ENCODE data around the gene CCDC28B. TPM values are rescaled to one million over a fixed set of nuclear protein-coding genes. Genes with fewer than 3 reads are reported as not detected.

Gene CCDC28B
- total RNA-seq, 4 donors from 2014 or later: 1.2 to 4.0 (median 2.7) TPM; not detected in 1

DNA sequence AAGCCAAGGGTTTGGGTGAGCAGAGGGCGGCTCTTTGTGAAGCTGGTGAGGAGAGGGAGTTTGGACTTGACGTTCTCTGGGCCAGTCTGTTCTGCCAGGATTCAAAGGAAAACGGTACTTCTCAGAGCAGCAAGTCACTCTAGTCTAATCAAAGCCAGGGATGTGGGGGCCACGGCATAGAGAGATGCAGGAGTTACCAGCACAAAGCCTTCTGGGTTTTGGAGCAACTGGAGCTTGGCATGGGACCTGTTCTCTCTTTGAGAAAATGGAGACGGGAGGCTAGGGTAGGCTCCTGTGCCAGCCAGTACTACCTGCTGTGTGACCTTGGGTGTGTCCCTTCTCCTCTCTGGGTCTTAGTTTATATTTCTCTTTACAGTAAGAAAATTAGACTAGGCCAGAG, 18.8 kb upstream of the CCDC28B start:
- TF ChIP-seq CTCF (IDR thresholded peaks at IDR 0.05): no peak
- no peak for TF ChIP-seq POLR2A (IDR thresholded peaks at IDR 0.05)
- TF ChIP-seq POLR2AphosphoS5 (IDR thresholded peaks at IDR 0.05): no peak
- no peak for TF ChIP-seq EP300 (IDR thresholded peaks at IDR 0.05; ENCODE audit: low read depth)
- in situ Hi-C loops (cut with MboI; ENCODE audit: low pct_ligation_motif_present in 1 of 4, low pct_unique_long_range_greater_than_20kb in 1 of 4, low sequenced_read_pairs in 3 of 4): no loop called here
- Histone ChIP-seq H3K9me3 (no peaks in the 10 kb centered on the region), H3K27ac (peak overlapping the region; percentile 94 to 98 (median 96)), H3K36me3 (peaks cover 0 to 21% (median 7%) of the 10 kb centered on the region in 4 donors), H3K27me3 (no peaks in the 10 kb centered on the region), H3K4me3 (peak overlapping the region in 1 of 4 donors; percentile 82), H3K4me1 (peaks cover 12 to 53% (median 39%) of the 10 kb centered on the region in 4 donors)
- WGBS, 2 donors (ENCODE audit: low coverage in 1 of 2): 60 to 78% methylated on average over 1 to 5 of the region's 5 CpGs
- intact Hi-C loops (cut with DNase I; ENCODE audit: low total_unique reads): no loop called here
- no peak for DNase-seq

DNA sequence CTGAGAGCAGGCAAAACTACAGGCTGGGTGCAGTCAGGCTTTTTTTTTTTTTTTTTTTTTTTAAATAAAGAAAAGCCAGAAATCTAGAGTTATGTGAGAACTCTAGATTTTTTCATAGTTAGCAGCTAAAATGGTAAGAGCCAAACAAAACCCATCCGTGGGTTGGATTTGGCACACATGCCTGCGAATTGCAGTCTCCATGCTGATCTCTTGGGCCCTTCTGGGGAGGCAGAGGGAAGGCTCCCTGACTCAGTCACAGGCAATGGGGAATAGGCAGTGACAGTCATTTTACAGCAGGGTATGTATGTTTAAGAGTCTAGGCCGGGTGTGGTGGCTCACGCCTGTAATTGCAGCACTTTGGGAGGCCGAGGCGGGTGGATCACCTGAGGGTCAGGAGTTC, 18.3 kb upstream of the CCDC28B start:
- H3K9me3 ChIP-seq: no peaks in the 10 kb centered on the region
- TF ChIP-seq CTCF (IDR thresholded peaks at IDR 0.05): no peak
- no peak for TF ChIP-seq POLR2A (IDR thresholded peaks at IDR 0.05)
- no peak for TF ChIP-seq EP300 (IDR thresholded peaks at IDR 0.05; ENCODE audit: low read depth)
- no peak for TF ChIP-seq POLR2AphosphoS5 (IDR thresholded peaks at IDR 0.05)
- no peak for DNase-seq
- 70 to 89% methylated on average over 2 to 6 of the region's 6 CpGs for WGBS, 2 donors (ENCODE audit: low coverage in 1 of 2)
- no peaks in the 10 kb centered on the region for H3K27me3 ChIP-seq
- H3K27ac ChIP-seq: no peak overlapping the region
- peaks cover 12 to 53% (median 39%) of the 10 kb centered on the region in 4 donors for H3K4me1 ChIP-seq
- intact Hi-C loops (cut with DNase I; ENCODE audit: low total_unique reads): no loop called here
- peaks cover 0 to 21% (median 10%) of the 10 kb centered on the region in 4 donors for H3K36me3 ChIP-seq
- H3K4me3 ChIP-seq: peak overlapping the region in 1 of 4 donors; percentile 82
- in situ Hi-C loops (cut with MboI; ENCODE audit: low pct_ligation_motif_present in 1 of 4, low pct_unique_long_range_greater_than_20kb in 1 of 4, low sequenced_read_pairs in 3 of 4): no loop called here

DNA sequence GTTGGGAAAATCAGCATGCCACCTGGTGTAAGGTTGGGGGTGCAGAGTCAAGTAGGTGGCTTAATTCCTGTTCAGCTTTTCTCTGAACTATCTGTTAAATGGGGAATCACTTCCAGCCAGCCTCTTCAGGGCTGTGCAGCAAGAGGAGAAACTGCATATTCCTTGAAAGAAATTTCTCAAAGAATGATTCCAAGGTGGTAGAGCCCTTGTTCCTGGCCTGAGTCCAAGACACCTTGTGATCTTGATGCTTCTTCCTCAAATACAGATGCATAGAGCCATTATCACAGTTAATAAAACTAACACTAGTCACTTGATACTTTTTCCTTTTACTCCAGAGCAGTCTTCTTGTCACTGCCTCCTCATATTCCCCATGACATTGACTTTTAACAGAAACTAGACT, 15.7 kb upstream of the CCDC28B start:
- peaks cover 12 to 45% (median 31%) of the 10 kb centered on the region in 4 donors for H3K4me1 ChIP-seq
- no peak overlapping the region for H3K4me3 ChIP-seq
- DNase-seq: no peak
- H3K36me3 ChIP-seq: peaks cover 0 to 44% (median 25%) of the 10 kb centered on the region in 4 donors
- no peaks in the 10 kb centered on the region for H3K27me3 ChIP-seq
- TF ChIP-seq CTCF (IDR thresholded peaks at IDR 0.05) (no peak), POLR2AphosphoS5 (IDR thresholded peaks at IDR 0.05) (no peak)
- in situ Hi-C loops (cut with MboI; ENCODE audit: low pct_ligation_motif_present in 1 of 4, low pct_unique_long_range_greater_than_20kb in 1 of 4, low sequenced_read_pairs in 3 of 4) (no loop called here), intact Hi-C loops (cut with DNase I; ENCODE audit: low total_unique reads) (no loop called here)
- no peak overlapping the region for H3K27ac ChIP-seq
- no peaks in the 10 kb centered on the region for H3K9me3 ChIP-seq

- Histone ChIP-seq H3K36me3 (peaks cover 0 to 57% (median 34%) of the 10 kb centered on the region in 4 donors), H3K4me1 (peaks cover 10 to 37% (median 24%) of the 10 kb centered on the region in 4 donors), H3K9me3 (no peaks in the 10 kb centered on the region), H3K27ac (no peak overlapping the region), H3K4me3 (no peak overlapping the region), H3K27me3 (no peaks in the 10 kb centered on the region)
- 90 to 91% methylated on average over 2 of the region's 2 CpGs for WGBS, 2 donors (ENCODE audit: low coverage in 1 of 2)
- in situ Hi-C loops (cut with MboI; ENCODE audit: low pct_ligation_motif_present in 1 of 4, low pct_unique_long_range_greater_than_20kb in 1 of 4, low sequenced_read_pairs in 3 of 4) (no loop called here), intact Hi-C loops (cut with DNase I; ENCODE audit: low total_unique reads) (no loop called here)
- no peak for DNase-seq
- no peak for TF ChIP-seq POLR2AphosphoS5 (IDR thresholded peaks at IDR 0.05)
- no peak for TF ChIP-seq EP300 (IDR thresholded peaks at IDR 0.05; ENCODE audit: low read depth)
- no peak for TF ChIP-seq CTCF (IDR thresholded peaks at IDR 0.05)
- TF ChIP-seq POLR2A (IDR thresholded peaks at IDR 0.05): no peak
These were observed 14.3 kb upstream of the CCDC28B start for GRCh38 chr1:32186077-32186476.

Data from transverse colon (tissue), 4 donors.